Activated naive CD8-positive, alpha-beta T cell treated with anti-CD3 and anti-CD28 coated beads, Interleukin-2, amount 50 U/mL, for 24 hours (primary cell): Measurements from ENCODE around the gene SARM1.

Experiments used
- ATAC-seq: fragments of 150-1000 bp; cut with Tn5 transposase; one replicate; pipeline ENCODE4 v1.10.0; 2021
- DNase-seq: peaks from one replicate; pipeline ENCODE4 v3.0.0; 2021
- H3K27ac Mint-ChIP-seq: one replicate; pipeline ENCODE4 v1.8.0; 2021; ENCODE audit warnings: mild to moderate bottlenecking, mixed read lengths
- H3K27me3 Mint-ChIP-seq: one replicate; pipeline ENCODE4 v1.8.0; 2021; ENCODE audit warnings: mixed read lengths
- H3K36me3 Mint-ChIP-seq: one replicate; pipeline ENCODE4 v1.8.0; 2021; ENCODE audit warnings: low read depth, mixed read lengths
- H3K4me1 Mint-ChIP-seq: one replicate; pipeline ENCODE4 v1.8.0; 2021; ENCODE audit warnings: mixed read lengths
- H3K4me3 Mint-ChIP-seq: one replicate; pipeline ENCODE4 v1.8.0; 2021; ENCODE audit warnings: mild to moderate bottlenecking, moderate library complexity, mixed read lengths
- H3K9me3 Mint-ChIP-seq: one replicate; pipeline ENCODE4 v1.8.0; 2021; ENCODE audit warnings: mixed read lengths

SARM1 gene

GRCh38 chr17:28368915-28369683 is 2.4 kb upstream of the SARM1 start:
- Mint-ChIP-seq H3K27me3 (no peaks in the 10 kb centered on the region), H3K4me3 (no peak overlapping the region), H3K36me3 (peaks cover 10% of the 10 kb centered on the region), H3K9me3 (no peaks in the 10 kb centered on the region), H3K27ac (no peak overlapping the region), H3K4me1 (peaks cover 20% of the 10 kb centered on the region)
- ATAC-seq (no peak), DNase-seq (no peak)

- H3K4me3 Mint-ChIP-seq = no peak overlapping the region
- ATAC-seq = no peak
- no peaks in the 10 kb centered on the region for H3K27me3 Mint-ChIP-seq
- H3K27ac Mint-ChIP-seq = no peak overlapping the region
- no peaks in the 10 kb centered on the region for H3K9me3 Mint-ChIP-seq
- peaks cover 20% of the 10 kb centered on the region for H3K4me1 Mint-ChIP-seq
- no peak for DNase-seq
- H3K36me3 Mint-ChIP-seq = peaks cover 10% of the 10 kb centered on the region
Measured at GRCh38 chr17:28369684-28370034, 1.8 kb upstream of the SARM1 start.

GRCh38 chr17:28370035-28370743 is 1.3 kb upstream of the SARM1 start, which contains the start of gene VTN:
TSS of gene VTN (minus strand) at chr17:28370307. CDS start at chr17:28370203, 104 bp downstream.
- Mint-ChIP-seq H3K27me3 (no peaks in the 10 kb centered on the region), H3K4me3 (peak within 1 kb of the TSS; percentile 86), H3K4me1 (peaks cover 20% of the 10 kb centered on the region), H3K36me3 (peaks cover 13% of the 10 kb centered on the region), H3K9me3 (no peaks in the 10 kb centered on the region), H3K27ac (peak within 1 kb of the TSS; percentile 77)
- ATAC-seq (no peak), DNase-seq (no peak)

- ATAC-seq = no peak
- Mint-ChIP-seq H3K27me3 (no peaks in the 10 kb centered on the region), H3K27ac (peak overlapping the region; percentile 77), H3K4me3 (peak overlapping the region; percentile 86), H3K4me1 (peaks cover 20% of the 10 kb centered on the region), H3K9me3 (no peaks in the 10 kb centered on the region), H3K36me3 (peaks cover 13% of the 10 kb centered on the region)
- no peak for DNase-seq
Measured at GRCh38 chr17:28370744-28371103, 770 bp upstream of the SARM1 start.

- Mint-ChIP-seq H3K4me3 (peak overlapping the region; percentile 85), H3K9me3 (no peaks in the 10 kb centered on the region), H3K4me1 (peaks cover 20% of the 10 kb centered on the region), H3K27me3 (no peaks in the 10 kb centered on the region), H3K27ac (peak overlapping the region; percentile 79), H3K36me3 (peaks cover 13% of the 10 kb centered on the region)
- peak; percentile 28 for DNase-seq
- ATAC-seq = peak; percentile 7
Measured at GRCh38 chr17:28372203-28372944, 880 bp downstream of the SARM1 start.

GRCh38 chr17:28372945-28373274 is 1.4 kb downstream of the SARM1 start:
- ATAC-seq = no peak
- H3K36me3 Mint-ChIP-seq = peaks cover 13% of the 10 kb centered on the region
- peak overlapping the region; percentile 85 for H3K4me3 Mint-ChIP-seq

GRCh38 chr17:28379814-28380801 is 8.6 kb downstream of the SARM1 start:
- Mint-ChIP-seq H3K4me3 (no peak overlapping the region), H3K9me3 (no peaks in the 10 kb centered on the region), H3K27me3 (peaks cover 2% of the 10 kb centered on the region), H3K36me3 (peaks cover 12% of the 10 kb centered on the region), H3K27ac (no peak overlapping the region), H3K4me1 (peaks cover 15% of the 10 kb centered on the region)
- DNase-seq (no peak), ATAC-seq (no peak)

More at GRCh38 chr17:28372945-28373274, 1.4 kb downstream of the SARM1 start:
- no peak for DNase-seq
- Mint-ChIP-seq H3K4me1 (peaks cover 20% of the 10 kb centered on the region), H3K27ac (peak overlapping the region; percentile 79), H3K27me3 (no peaks in the 10 kb centered on the region), H3K9me3 (no peaks in the 10 kb centered on the region)

GRCh38 chr17:28381141-28381825 is 9.8 kb downstream of the SARM1 start:
- H3K4me1 Mint-ChIP-seq = peaks cover 24% of the 10 kb centered on the region
- H3K27ac Mint-ChIP-seq = no peak overlapping the region
- DNase-seq = peak; percentile 31
- no peaks in the 10 kb centered on the region for H3K9me3 Mint-ChIP-seq
- H3K36me3 Mint-ChIP-seq = peaks cover 13% of the 10 kb centered on the region
- ATAC-seq = no peak
- peak overlapping the region; percentile 11 for H3K4me3 Mint-ChIP-seq
- peaks cover 2% of the 10 kb centered on the region for H3K27me3 Mint-ChIP-seq

GRCh38 chr17:28384281-28385036 is 13.0 kb downstream of the SARM1 start:
- no peaks in the 10 kb centered on the region for H3K9me3 Mint-ChIP-seq
- peak overlapping the region; percentile 39 for H3K27ac Mint-ChIP-seq
- H3K36me3 Mint-ChIP-seq = peaks cover 22% of the 10 kb centered on the region
- H3K27me3 Mint-ChIP-seq = peaks cover 2% of the 10 kb centered on the region
- DNase-seq (peak; percentile 71), ATAC-seq (peak; percentile 88)
- peaks cover 25% of the 10 kb centered on the region for H3K4me1 Mint-ChIP-seq
- peak overlapping the region; percentile 85 for H3K4me3 Mint-ChIP-seq

- Mint-ChIP-seq H3K9me3 (no peaks in the 10 kb centered on the region), H3K27ac (no peak overlapping the region), H3K27me3 (peaks cover 2% of the 10 kb centered on the region), H3K36me3 (peaks cover 23% of the 10 kb centered on the region), H3K4me1 (peaks cover 25% of the 10 kb centered on the region), H3K4me3 (peak overlapping the region; percentile 85)
- DNase-seq = no peak
- peak; percentile 29 for ATAC-seq
Measured at GRCh38 chr17:28385037-28385400, 13.5 kb downstream of the SARM1 start.

- no peak overlapping the region for H3K27ac Mint-ChIP-seq
- DNase-seq (peak; percentile 31), ATAC-seq (peak; percentile 42)
- no peaks in the 10 kb centered on the region for H3K9me3 Mint-ChIP-seq
- peaks cover 25% of the 10 kb centered on the region for H3K4me1 Mint-ChIP-seq
- peak overlapping the region; percentile 85 for H3K4me3 Mint-ChIP-seq
- peaks cover 2% of the 10 kb centered on the region for H3K27me3 Mint-ChIP-seq
- H3K36me3 Mint-ChIP-seq = peaks cover 24% of the 10 kb centered on the region
Measured at GRCh38 chr17:28385406-28385805, 13.9 kb downstream of the SARM1 start.

- H3K36me3 Mint-ChIP-seq = peaks cover 27% of the 10 kb centered on the region
- H3K27ac Mint-ChIP-seq = no peak overlapping the region
- ATAC-seq (no peak), DNase-seq (no peak)
- H3K27me3 Mint-ChIP-seq = peaks cover 2% of the 10 kb centered on the region
- H3K9me3 Mint-ChIP-seq = no peaks in the 10 kb centered on the region
- no peak overlapping the region for H3K4me3 Mint-ChIP-seq
- H3K4me1 Mint-ChIP-seq = peaks cover 23% of the 10 kb centered on the region
Measured at GRCh38 chr17:28386391-28386790, 14.9 kb downstream of the SARM1 start.

- no peaks in the 10 kb centered on the region for H3K9me3 Mint-ChIP-seq
- peaks cover 2% of the 10 kb centered on the region for H3K27me3 Mint-ChIP-seq
- ATAC-seq = no peak
- no peak for DNase-seq
- H3K27ac Mint-ChIP-seq = no peak overlapping the region
- peaks cover 31% of the 10 kb centered on the region for H3K36me3 Mint-ChIP-seq
- peaks cover 21% of the 10 kb centered on the region for H3K4me1 Mint-ChIP-seq
- H3K4me3 Mint-ChIP-seq = no peak overlapping the region
Measured at GRCh38 chr17:28388106-28388505, 16.6 kb downstream of the SARM1 start.
